Kidney epithelial cell (primary cell): ENCODE data around the gene RLIM. TPM values are rescaled to one million over a fixed set of nuclear protein-coding genes. Genes with fewer than 3 reads are reported as not detected.

ENCODE experiments used
- DNase-seq: peaks from one replicate; pipeline ENCODE4 v3.0.0-alpha.2; 2010; ENCODE audit warnings: low read depth
- H3K27me3 ChIP-seq: 2 replicates; pipeline ENCODE4 v1.6.0; 2011; ENCODE audit warnings: low read length; ENCODE audit not compliant: control insufficient read depth, insufficient read depth
- H3K36me3 ChIP-seq: 2 replicates; pipeline ENCODE4 v1.5.1; 2011; ENCODE audit warnings: low read length; ENCODE audit not compliant: control insufficient read depth, insufficient read depth
- H3K4me3 ChIP-seq: 2 replicates; pipeline ENCODE4 v1.5.1; 2011; ENCODE audit warnings: low read depth, mild to moderate bottlenecking, control low read depth, low read length
- total RNA-seq: library from RNA; depleted of rRNA; stranded (reverse); fragments of >200 nt; gene quantifications from 2 replicates; pipeline ENCODE4 v1.2.3, GENCODE V29; 2015
- TF ChIP-seq, protein P1 (sequence below): IDR thresholded peaks from 2 replicates; pipeline ENCODE4 v1.5.1; 2011; ENCODE audit warnings: mild to moderate bottlenecking, moderate library complexity, low read length, control low read depth, inconsistent platforms; ENCODE audit not compliant: insufficient read depth, poor library complexity, severe bottlenecking

RLIM gene
- total RNA-seq, 1 donor from 2014 or later = 45.3 TPM

DNA sequence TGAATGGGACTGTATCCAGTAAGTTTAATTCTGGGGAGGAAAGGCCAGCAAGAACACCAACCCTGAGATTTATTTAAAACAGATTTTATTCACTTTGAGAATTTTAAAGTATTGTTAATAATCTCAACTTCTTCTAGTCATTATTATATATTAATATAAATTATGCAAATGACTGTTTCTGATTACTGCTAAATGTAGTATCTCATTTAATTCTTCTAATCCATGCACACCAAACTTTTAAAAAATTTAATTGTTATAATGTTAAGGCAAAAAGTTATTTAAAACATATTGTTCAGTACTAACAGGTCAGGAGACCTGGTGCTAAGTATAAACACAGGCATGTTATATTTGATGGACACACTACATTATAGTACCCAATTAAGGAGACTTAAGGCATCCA, 8.1 kb downstream of the RLIM start:
- TF ChIP-seq, protein P1, sequence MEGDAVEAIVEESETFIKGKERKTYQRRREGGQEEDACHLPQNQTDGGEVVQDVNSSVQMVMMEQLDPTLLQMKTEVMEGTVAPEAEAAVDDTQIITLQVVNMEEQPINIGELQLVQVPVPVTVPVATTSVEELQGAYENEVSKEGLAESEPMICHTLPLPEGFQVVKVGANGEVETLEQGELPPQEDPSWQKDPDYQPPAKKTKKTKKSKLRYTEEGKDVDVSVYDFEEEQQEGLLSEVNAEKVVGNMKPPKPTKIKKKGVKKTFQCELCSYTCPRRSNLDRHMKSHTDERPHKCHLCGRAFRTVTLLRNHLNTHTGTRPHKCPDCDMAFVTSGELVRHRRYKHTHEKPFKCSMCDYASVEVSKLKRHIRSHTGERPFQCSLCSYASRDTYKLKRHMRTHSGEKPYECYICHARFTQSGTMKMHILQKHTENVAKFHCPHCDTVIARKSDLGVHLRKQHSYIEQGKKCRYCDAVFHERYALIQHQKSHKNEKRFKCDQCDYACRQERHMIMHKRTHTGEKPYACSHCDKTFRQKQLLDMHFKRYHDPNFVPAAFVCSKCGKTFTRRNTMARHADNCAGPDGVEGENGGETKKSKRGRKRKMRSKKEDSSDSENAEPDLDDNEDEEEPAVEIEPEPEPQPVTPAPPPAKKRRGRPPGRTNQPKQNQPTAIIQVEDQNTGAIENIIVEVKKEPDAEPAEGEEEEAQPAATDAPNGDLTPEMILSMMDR = no peak
- Histone ChIP-seq H3K27me3 (no peaks in the 10 kb centered on the region), H3K4me3 (no peak overlapping the region), H3K36me3 (no peaks in the 10 kb centered on the region)
- DNase-seq = no peak

DNA sequence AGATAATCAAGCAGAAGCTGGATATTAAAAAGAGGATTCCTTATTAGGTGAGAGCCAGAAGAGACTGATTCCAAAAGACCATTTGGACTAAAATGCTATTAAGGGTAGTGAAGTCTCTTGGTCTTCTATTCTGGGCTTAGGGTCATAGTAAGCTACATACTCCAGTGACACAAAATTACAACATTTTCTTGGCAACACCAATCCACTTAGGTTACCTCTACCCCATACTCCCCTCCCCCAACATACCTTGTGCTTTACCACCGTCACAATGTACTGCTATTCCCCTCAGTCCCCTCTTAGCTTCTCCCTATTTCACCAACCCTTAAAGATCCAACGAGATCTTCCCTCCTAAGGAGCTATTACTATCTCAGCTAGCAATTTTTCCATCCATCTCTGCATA, 11.4 kb downstream of the RLIM start:
- DNase-seq = no peak
- TF ChIP-seq, protein P1 = no peak
- Histone ChIP-seq H3K4me3 (no peak overlapping the region), H3K27me3 (no peaks in the 10 kb centered on the region), H3K36me3 (no peaks in the 10 kb centered on the region)

DNA sequence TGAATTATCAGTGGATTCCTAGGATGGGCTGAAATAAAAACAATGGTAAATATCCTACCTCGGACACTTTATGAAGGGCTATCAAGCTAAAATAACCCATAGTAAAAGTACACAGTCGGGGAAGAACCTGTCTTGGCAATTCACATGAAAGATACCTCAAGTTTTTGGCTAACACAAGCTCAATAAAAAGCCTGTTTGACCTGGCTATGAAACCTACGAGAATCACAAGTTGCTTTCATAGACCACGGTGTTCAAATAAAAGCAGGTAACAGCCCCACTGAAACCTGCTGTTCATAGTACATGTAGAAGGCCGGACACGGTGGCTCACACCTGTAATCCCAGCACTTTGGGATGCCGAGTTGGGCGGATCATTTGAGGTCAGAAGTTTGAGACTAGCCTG, 12.3 kb downstream of the RLIM start:
- no peaks in the 10 kb centered on the region for H3K36me3 ChIP-seq
- TF ChIP-seq, protein P1 = no peak
- no peak for DNase-seq
- no peak overlapping the region for H3K4me3 ChIP-seq
- H3K27me3 ChIP-seq = no peaks in the 10 kb centered on the region

DNA sequence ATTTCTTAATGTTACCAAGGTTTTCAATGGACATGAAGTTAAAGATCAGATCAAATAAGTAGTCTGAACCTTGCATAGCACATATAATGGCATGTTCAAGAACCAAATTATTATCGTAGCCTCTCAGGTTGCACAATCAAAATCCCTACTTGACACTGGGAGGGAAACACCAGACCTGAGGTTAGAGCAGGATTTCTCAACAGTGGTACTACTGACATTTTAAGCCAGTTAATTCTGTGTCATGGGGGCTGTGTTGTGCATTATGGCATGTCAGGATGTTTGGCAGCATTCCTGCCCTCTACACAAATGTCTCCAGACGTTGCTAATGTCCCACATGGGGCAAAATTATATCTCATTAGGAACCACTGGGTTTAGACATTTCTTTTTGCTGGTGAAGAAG, 20.8 kb downstream of the RLIM start:
- no peak for DNase-seq
- TF ChIP-seq, protein P1 = no peak
- no peaks in the 10 kb centered on the region for H3K36me3 ChIP-seq
- H3K27me3 ChIP-seq = no peaks in the 10 kb centered on the region
- no peak overlapping the region for H3K4me3 ChIP-seq

DNA sequence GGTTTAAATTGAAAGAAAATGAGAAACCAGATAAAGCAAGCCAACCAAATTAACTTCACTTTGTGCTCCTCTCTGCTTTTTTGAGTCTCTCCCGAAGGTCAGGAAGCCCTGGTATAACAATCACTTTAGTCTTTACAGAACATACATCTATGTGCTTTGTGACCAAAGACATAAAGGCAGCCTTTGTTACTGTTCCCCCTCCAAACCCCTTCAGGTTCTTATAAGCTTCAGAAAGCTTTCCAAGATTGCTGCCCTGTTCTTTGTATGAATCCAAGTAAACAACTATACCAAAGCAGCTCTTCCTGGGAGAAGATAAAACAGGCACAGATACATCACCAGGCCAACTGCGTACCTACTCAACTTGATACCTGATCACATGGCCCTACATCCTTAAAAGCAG, 28.7 kb downstream of the RLIM start:
- no peak overlapping the region for H3K4me3 ChIP-seq
- no peaks in the 10 kb centered on the region for H3K36me3 ChIP-seq
- DNase-seq = no peak
- no peaks in the 10 kb centered on the region for H3K27me3 ChIP-seq
- TF ChIP-seq, protein P1 = no peak

DNA sequence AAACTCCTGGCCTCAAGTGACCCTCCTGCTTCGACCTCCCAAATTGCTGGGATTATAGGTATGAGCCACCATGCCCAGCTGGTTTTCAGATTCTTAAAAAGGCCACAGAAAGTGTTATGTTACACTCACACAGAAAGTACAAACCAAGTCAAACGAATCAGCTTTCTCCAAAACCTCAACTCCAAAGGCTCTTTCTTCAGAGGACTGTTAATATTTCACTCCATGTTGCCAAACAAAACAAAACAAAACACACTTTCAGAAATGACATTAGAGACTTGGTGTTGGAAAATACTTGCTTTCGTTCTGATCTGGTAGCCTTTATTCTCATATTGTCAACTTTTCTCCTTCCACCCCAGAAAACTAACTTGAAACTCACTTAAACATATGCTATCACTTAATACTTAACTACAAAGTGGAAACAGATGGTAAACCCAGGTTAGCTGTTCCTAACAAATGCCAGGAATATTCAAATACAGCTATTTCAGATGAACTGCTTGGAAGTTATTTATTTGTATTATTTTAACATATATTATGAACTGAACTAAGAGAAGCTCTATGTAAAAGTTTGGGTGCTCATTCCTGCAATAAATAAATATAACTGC, 34.7 kb downstream of the RLIM start:
- Histone ChIP-seq H3K4me3 (no peak overlapping the region), H3K36me3 (no peaks in the 10 kb centered on the region), H3K27me3 (no peaks in the 10 kb centered on the region)
- DNase-seq = no peak
- TF ChIP-seq, protein P1 = no peak
